Tongue (tissue), 2 donors: Measurements from ENCODE around the gene CD8B. TPM values are rescaled to one million over a fixed set of nuclear protein-coding genes. Genes with fewer than 3 reads are reported as not detected.
A peak's percentile ranks its signal among the peaks of the same experiment; 100 is the strongest.
"Not testable (repeated sequence)": the region's sequence is repeated elsewhere in the genome, so short reads cannot be mapped to it uniquely, and the experiment has no call there.

ENCODE experiments used
- DNase-seq: peaks from one replicate; pipeline ENCODE4 v3.0.0-alpha.2; 2015
- total RNA-seq: library from RNA; depleted of rRNA; stranded (reverse); fragments of >200 nt; gene quantifications from one replicate; pipeline ENCODE4 v1.2.3, GENCODE V29; 2014

The CD8B gene
- total RNA-seq: 1.0 TPM

GRCh38 chr2:86861628-86862379, at the start of gene CD8B:
Gene CD8B, minus strand, starts transcription at chr2:86861886. Its CDS starts 21 bp downstream, at chr2:86861865.
- DNase-seq: not testable (repeated sequence)

- not testable (repeated sequence) for DNase-seq
Measured at GRCh38 chr2:86905868-86906267, 44.2 kb upstream of the CD8B start.

GRCh38 chr2:86900687-86901086, 39.0 kb upstream of the CD8B start:
- DNase-seq: peak; percentile 1

GRCh38 chr2:86886026-86886425, 24.3 kb upstream of the CD8B start:
- not testable (repeated sequence) for DNase-seq

- not testable (repeated sequence) for DNase-seq
Measured at GRCh38 chr2:86882865-86883264, 21.2 kb upstream of the CD8B start.

- not testable (repeated sequence) for DNase-seq
Measured at GRCh38 chr2:86882118-86882665, 20.5 kb upstream of the CD8B start.

- DNase-seq: not testable (repeated sequence)
Measured at GRCh38 chr2:86878986-86879385, 17.3 kb upstream of the CD8B start.

- DNase-seq: not testable (repeated sequence)
Measured at GRCh38 chr2:86870941-86871340, 9.3 kb upstream of the CD8B start.

- DNase-seq: not testable (repeated sequence)
Measured at GRCh38 chr2:86868895-86869468, 7.3 kb upstream of the CD8B start.

- not testable (repeated sequence) for DNase-seq
Measured at GRCh38 chr2:86862380-86862703, 656 bp upstream of the CD8B start.

GRCh38 chr2:86861175-86861574, 511 bp downstream of the CD8B start:
- not testable (repeated sequence) for DNase-seq

GRCh38 chr2:86860573-86860972, 1.1 kb downstream of the CD8B start:
- not testable (repeated sequence) for DNase-seq

GRCh38 chr2:86857688-86858087, 4.0 kb downstream of the CD8B start:
- not testable (repeated sequence) for DNase-seq

- DNase-seq: not testable (repeated sequence)
Measured at GRCh38 chr2:86856498-86856897, 5.2 kb downstream of the CD8B start.

GRCh38 chr2:86855981-86856380, 5.7 kb downstream of the CD8B start:
- peak; percentile 67 for DNase-seq

GRCh38 chr2:86851581-86851980, 10.1 kb downstream of the CD8B start:
- DNase-seq: not testable (repeated sequence)

- not testable (repeated sequence) for DNase-seq
Measured at GRCh38 chr2:86842607-86843234, 19.0 kb downstream of the CD8B start.

- not testable (repeated sequence) for DNase-seq
Measured at GRCh38 chr2:86841330-86841729, 20.4 kb downstream of the CD8B start.

- DNase-seq: not testable (repeated sequence)
Measured at GRCh38 chr2:86839871-86840548, 21.7 kb downstream of the CD8B start.

- peak; percentile 6 for DNase-seq
Measured at GRCh38 chr2:86839455-86839854, 22.2 kb downstream of the CD8B start.

- not testable (repeated sequence) for DNase-seq
Measured at GRCh38 chr2:86837714-86838113, 24.0 kb downstream of the CD8B start.

GRCh38 chr2:86836915-86837695, 24.6 kb downstream of the CD8B start:
- peak; percentile 75 for DNase-seq
